ENCODE results near the gene GARIN5A. TPM values are rescaled to one million over a fixed set of nuclear protein-coding genes. Genes with fewer than 3 reads are reported as not detected.

Gene GARIN5A
- total RNA-seq, 1 donor from 2014 or later, result 0.52 TPM

GRCh38 chr19:50497022-50497405 is 20.4 kb upstream of the GARIN5A start:
- Histone ChIP-seq H3K4me1 (ENCODE audit: control insufficient read depth in 3 of 3, insufficient read depth in 3 of 3, low read length in 3 of 3) (peaks cover 2 to 17% (median 9%) of the 10 kb centered on the region in 3 donors), H3K4me3 (ENCODE audit: low read length in 3 of 3) (peak overlapping the region; percentile 78 to 95 (median 91)), H3K9me3 (ENCODE audit: control insufficient read depth in 3 of 3, low read length in 3 of 3) (no peaks in the 10 kb centered on the region), H3K27me3 (ENCODE audit: control insufficient read depth in 3 of 3, insufficient read depth in 3 of 3, low read length in 3 of 3) (no peaks in the 10 kb centered on the region), H3K9ac (ENCODE audit: low read depth in 1 of 3, low read length in 3 of 3) (peak overlapping the region; percentile 83 to 98 (median 93)), H3K27ac (ENCODE audit: low read depth, low read length) (peak overlapping the region; percentile 99), H3K36me3 (ENCODE audit: control insufficient read depth in 3 of 3, insufficient read depth in 3 of 3, low read length in 3 of 3) (no peaks in the 10 kb centered on the region)

DNA sequence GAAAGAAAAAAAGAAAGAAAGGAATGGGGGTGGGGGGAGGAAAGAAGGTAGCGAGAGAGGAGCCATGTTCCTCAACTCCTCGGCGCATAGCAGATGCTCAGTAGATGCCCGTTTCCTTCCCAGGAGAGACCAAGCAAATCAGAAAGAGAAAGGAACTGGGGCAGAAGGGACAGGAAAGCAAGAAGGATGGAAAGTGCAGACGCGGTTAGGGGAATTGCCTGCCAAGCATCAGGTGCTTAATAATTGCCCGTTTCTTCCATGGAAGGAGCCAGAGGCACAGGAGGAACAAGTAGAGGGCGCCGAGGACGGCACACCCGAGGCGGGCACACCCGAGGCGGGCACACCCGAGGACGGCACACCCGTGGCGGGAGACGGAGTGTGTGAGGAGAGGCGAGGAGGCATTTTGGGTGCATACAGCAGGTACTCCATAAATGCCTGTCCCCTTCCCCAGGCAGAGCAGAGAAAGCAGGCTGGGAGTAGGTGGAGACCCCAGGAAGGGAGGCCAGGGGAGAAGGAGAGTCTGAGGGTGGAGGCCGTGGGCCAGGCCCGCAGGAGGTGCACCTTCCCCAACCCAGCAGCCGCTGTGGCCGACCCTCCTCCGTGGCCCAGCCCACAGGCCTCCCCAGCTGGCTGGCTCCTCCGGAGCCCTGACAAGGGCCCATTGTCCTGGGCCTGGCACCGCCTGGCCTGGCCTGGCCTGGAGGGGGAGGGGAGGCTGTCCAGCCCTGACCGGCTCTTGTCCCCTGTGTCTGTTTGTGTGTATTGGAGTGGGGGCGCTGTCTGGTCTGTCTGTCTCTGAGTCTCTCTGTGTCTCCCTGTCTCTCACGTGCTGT is 19.8 kb upstream of the GARIN5A start:
- H3K4me3 ChIP-seq (ENCODE audit: low read length in 3 of 3), result peak overlapping the region; percentile 78 to 95 (median 91)
- H3K9ac ChIP-seq (ENCODE audit: low read depth in 1 of 3, low read length in 3 of 3), result peak overlapping the region in 2 of 3 donors; percentile 83 to 98
- H3K4me1 ChIP-seq (ENCODE audit: control insufficient read depth in 3 of 3, insufficient read depth in 3 of 3, low read length in 3 of 3), result peaks cover 2 to 22% (median 10%) of the 10 kb centered on the region in 3 donors
- H3K27ac ChIP-seq (ENCODE audit: low read depth, low read length), result peak overlapping the region; percentile 99
- no peaks in the 10 kb centered on the region for H3K27me3 ChIP-seq (ENCODE audit: control insufficient read depth in 3 of 3, insufficient read depth in 3 of 3, low read length in 3 of 3)
- no peaks in the 10 kb centered on the region for H3K9me3 ChIP-seq (ENCODE audit: control insufficient read depth in 3 of 3, low read length in 3 of 3)
- no peaks in the 10 kb centered on the region for H3K36me3 ChIP-seq (ENCODE audit: control insufficient read depth in 3 of 3, insufficient read depth in 3 of 3, low read length in 3 of 3)

DNA sequence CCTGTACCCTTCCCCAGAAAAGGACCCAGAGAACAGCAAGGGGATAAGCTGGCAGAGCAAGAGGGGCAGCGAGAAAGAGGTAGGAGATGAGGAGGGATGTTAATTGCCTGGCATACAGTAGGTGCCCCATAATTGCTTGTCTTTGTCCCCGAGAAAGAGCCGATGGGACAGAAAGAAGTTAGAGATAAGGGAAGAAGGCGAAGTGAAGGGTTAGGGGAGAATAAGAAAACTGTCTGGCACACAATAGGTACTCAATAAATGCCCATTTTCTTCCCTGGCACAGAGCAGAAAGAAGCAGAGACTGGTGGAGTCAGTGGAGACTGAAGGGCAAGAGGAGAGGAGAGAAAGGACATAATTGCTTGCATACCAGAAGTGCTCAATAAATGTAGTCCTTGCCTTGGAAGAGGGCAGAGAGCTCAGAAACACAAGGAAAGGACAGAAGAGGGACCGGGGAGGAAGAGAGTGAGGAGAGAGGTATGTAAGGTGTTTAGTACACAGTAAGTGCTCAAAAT is 18.4 kb upstream of the GARIN5A start:
- H3K27me3 ChIP-seq (ENCODE audit: control insufficient read depth in 3 of 3, insufficient read depth in 3 of 3, low read length in 3 of 3), result no peaks in the 10 kb centered on the region
- H3K36me3 ChIP-seq (ENCODE audit: control insufficient read depth in 3 of 3, insufficient read depth in 3 of 3, low read length in 3 of 3), result peaks cover 0 to 4% (median 2%) of the 10 kb centered on the region in 3 donors
- peak overlapping the region; percentile 6 for H3K27ac ChIP-seq (ENCODE audit: low read depth, low read length)
- H3K4me3 ChIP-seq (ENCODE audit: low read length in 3 of 3), result peak overlapping the region in 1 of 3 donors; percentile 33
- peaks cover 0 to 3% (median 0%) of the 10 kb centered on the region in 3 donors for H3K9me3 ChIP-seq (ENCODE audit: control insufficient read depth in 3 of 3, low read length in 3 of 3)
- no peak overlapping the region for H3K9ac ChIP-seq (ENCODE audit: low read depth in 1 of 3, low read length in 3 of 3)
- peaks cover 11 to 34% (median 21%) of the 10 kb centered on the region in 3 donors for H3K4me1 ChIP-seq (ENCODE audit: control insufficient read depth in 3 of 3, insufficient read depth in 3 of 3, low read length in 3 of 3)

GRCh38 chr19:50494186-50495019 is 17.8 kb upstream of the GARIN5A start:
- Histone ChIP-seq H3K9ac (ENCODE audit: low read depth in 1 of 3, low read length in 3 of 3) (no peak overlapping the region), H3K4me3 (ENCODE audit: low read length in 3 of 3) (no peak overlapping the region), H3K9me3 (ENCODE audit: control insufficient read depth in 3 of 3, low read length in 3 of 3) (peaks cover 0 to 3% (median 0%) of the 10 kb centered on the region in 3 donors), H3K27me3 (ENCODE audit: control insufficient read depth in 3 of 3, insufficient read depth in 3 of 3, low read length in 3 of 3) (no peaks in the 10 kb centered on the region), H3K4me1 (ENCODE audit: control insufficient read depth in 3 of 3, insufficient read depth in 3 of 3, low read length in 3 of 3) (peaks cover 14 to 40% (median 25%) of the 10 kb centered on the region in 3 donors), H3K36me3 (ENCODE audit: control insufficient read depth in 3 of 3, insufficient read depth in 3 of 3, low read length in 3 of 3) (peaks cover 0 to 4% (median 2%) of the 10 kb centered on the region in 3 donors), H3K27ac (ENCODE audit: low read depth, low read length) (peak overlapping the region; percentile 6)

DNA sequence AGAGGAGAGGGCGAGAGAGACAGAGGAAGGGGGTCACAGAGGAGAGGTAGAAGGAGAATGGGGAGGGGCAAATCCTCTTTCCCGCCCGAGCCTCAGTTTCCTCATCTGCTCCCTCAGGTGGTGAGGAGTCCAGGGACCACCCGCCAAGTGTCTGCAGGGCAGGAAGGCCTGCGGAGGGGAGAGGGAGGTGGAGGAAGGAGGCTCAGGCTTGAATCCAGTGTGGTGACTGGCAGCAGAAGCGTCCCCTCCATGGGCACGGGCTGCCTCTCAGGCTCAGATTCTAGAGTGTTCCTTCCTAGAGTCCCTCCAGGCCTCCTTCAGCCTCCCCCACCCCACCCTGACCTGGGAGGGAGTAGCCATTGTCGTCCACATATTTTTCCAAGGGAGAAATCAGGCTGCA is 16.5 kb upstream of the GARIN5A start:
- Histone ChIP-seq H3K4me1 (ENCODE audit: control insufficient read depth in 3 of 3, insufficient read depth in 3 of 3, low read length in 3 of 3) (peaks cover 14 to 46% (median 28%) of the 10 kb centered on the region in 3 donors), H3K9ac (ENCODE audit: low read depth in 1 of 3, low read length in 3 of 3) (peak overlapping the region in 1 of 3 donors; percentile 33), H3K9me3 (ENCODE audit: control insufficient read depth in 3 of 3, low read length in 3 of 3) (peaks cover 0 to 3% (median 0%) of the 10 kb centered on the region in 3 donors), H3K4me3 (ENCODE audit: low read length in 3 of 3) (no peak overlapping the region), H3K27ac (ENCODE audit: low read depth, low read length) (no peak overlapping the region), H3K27me3 (ENCODE audit: control insufficient read depth in 3 of 3, insufficient read depth in 3 of 3, low read length in 3 of 3) (no peaks in the 10 kb centered on the region), H3K36me3 (ENCODE audit: control insufficient read depth in 3 of 3, insufficient read depth in 3 of 3, low read length in 3 of 3) (peaks cover 0 to 4% (median 2%) of the 10 kb centered on the region in 3 donors)

DNA sequence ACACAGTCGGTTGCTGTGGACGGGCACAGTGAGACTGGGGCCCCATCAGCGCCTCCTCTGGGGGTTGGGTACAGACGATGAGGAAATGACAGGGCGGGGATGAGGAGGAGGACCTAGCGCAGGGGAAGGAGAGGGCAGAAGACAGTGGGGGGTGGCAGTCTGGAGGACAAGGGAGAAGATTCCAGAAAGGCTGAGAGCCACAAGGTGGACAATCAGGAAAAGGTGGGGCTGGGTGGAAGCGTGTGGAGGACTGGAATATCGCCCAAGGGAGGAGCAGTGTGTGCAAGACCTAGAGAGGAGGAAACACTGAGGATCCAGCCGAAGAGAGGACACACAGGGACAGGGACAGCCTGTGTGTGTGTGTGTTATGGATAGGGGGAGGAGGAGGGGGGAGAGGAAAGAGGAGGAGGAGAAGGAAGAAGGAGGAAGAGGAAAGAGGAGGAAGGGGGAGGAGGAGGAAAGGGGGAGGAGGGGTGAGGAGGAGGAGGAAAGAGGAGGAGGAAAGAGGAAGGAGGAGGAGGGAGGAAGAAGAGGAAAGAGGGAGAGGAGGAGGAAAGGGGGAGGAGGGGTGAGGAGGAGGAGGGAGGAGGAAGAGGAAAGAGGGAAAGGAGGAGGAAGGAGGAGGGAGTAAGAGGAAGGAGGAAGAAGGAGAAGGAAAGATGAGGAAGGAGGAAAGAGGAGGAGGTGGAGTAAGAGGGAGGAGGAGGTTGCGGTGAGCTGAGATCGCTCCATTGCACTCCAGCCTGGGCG is 15.8 kb upstream of the GARIN5A start:
- H3K27me3 ChIP-seq (ENCODE audit: control insufficient read depth in 3 of 3, insufficient read depth in 3 of 3, low read length in 3 of 3), result no peaks in the 10 kb centered on the region
- H3K9ac ChIP-seq (ENCODE audit: low read depth in 1 of 3, low read length in 3 of 3), result peak overlapping the region in 2 of 3 donors; percentile 72 to 74
- peaks cover 3 to 5% (median 4%) of the 10 kb centered on the region in 3 donors for H3K36me3 ChIP-seq (ENCODE audit: control insufficient read depth in 3 of 3, insufficient read depth in 3 of 3, low read length in 3 of 3)
- H3K9me3 ChIP-seq (ENCODE audit: control insufficient read depth in 3 of 3, low read length in 3 of 3), result peaks cover 0 to 3% (median 0%) of the 10 kb centered on the region in 3 donors
- H3K4me3 ChIP-seq (ENCODE audit: low read length in 3 of 3), result peak overlapping the region in 2 of 3 donors; percentile 15 to 58
- H3K4me1 ChIP-seq (ENCODE audit: control insufficient read depth in 3 of 3, insufficient read depth in 3 of 3, low read length in 3 of 3), result peaks cover 14 to 46% (median 29%) of the 10 kb centered on the region in 3 donors
- H3K27ac ChIP-seq (ENCODE audit: low read depth, low read length), result peak overlapping the region; percentile 88

GRCh38 chr19:50490991-50491472 is 14.4 kb upstream of the GARIN5A start:
- H3K9ac ChIP-seq (ENCODE audit: low read depth in 1 of 3, low read length in 3 of 3), result peak overlapping the region; percentile 44 to 76 (median 72)
- H3K27me3 ChIP-seq (ENCODE audit: control insufficient read depth in 3 of 3, insufficient read depth in 3 of 3, low read length in 3 of 3), result no peaks in the 10 kb centered on the region
- H3K4me3 ChIP-seq (ENCODE audit: low read length in 3 of 3), result peak overlapping the region; percentile 46 to 65 (median 58)
- H3K9me3 ChIP-seq (ENCODE audit: control insufficient read depth in 3 of 3, low read length in 3 of 3), result peaks cover 0 to 7% (median 0%) of the 10 kb centered on the region in 3 donors
- H3K4me1 ChIP-seq (ENCODE audit: control insufficient read depth in 3 of 3, insufficient read depth in 3 of 3, low read length in 3 of 3), result peaks cover 16 to 52% (median 30%) of the 10 kb centered on the region in 3 donors
- peaks cover 13 to 17% (median 13%) of the 10 kb centered on the region in 3 donors for H3K36me3 ChIP-seq (ENCODE audit: control insufficient read depth in 3 of 3, insufficient read depth in 3 of 3, low read length in 3 of 3)
- H3K27ac ChIP-seq (ENCODE audit: low read depth, low read length), result peak overlapping the region; percentile 88

GRCh38 chr19:50490411-50490811 is 13.8 kb upstream of the GARIN5A start:
- H3K4me1 ChIP-seq (ENCODE audit: control insufficient read depth in 3 of 3, insufficient read depth in 3 of 3, low read length in 3 of 3), result peaks cover 16 to 51% (median 30%) of the 10 kb centered on the region in 3 donors
- peaks cover 0 to 7% (median 0%) of the 10 kb centered on the region in 3 donors for H3K9me3 ChIP-seq (ENCODE audit: control insufficient read depth in 3 of 3, low read length in 3 of 3)
- H3K4me3 ChIP-seq (ENCODE audit: low read length in 3 of 3), result peak overlapping the region; percentile 50 to 65 (median 59)
- peaks cover 13 to 17% (median 13%) of the 10 kb centered on the region in 3 donors for H3K36me3 ChIP-seq (ENCODE audit: control insufficient read depth in 3 of 3, insufficient read depth in 3 of 3, low read length in 3 of 3)
- H3K27me3 ChIP-seq (ENCODE audit: control insufficient read depth in 3 of 3, insufficient read depth in 3 of 3, low read length in 3 of 3), result no peaks in the 10 kb centered on the region
- peak overlapping the region; percentile 1 to 76 (median 40) for H3K9ac ChIP-seq (ENCODE audit: low read depth in 1 of 3, low read length in 3 of 3)
- peak overlapping the region; percentile 88 for H3K27ac ChIP-seq (ENCODE audit: low read depth, low read length)
